BLaER1 (cell line): ENCODE measurements around the gene SEMA6B.
"Not testable (repeated sequence)": the region's sequence is repeated elsewhere in the genome, so short reads cannot be mapped to it uniquely, and the experiment has no call there.

ENCODE experiments used
- H3K27ac ChIP-seq: shearing (Covaris generic); formaldehyde crosslinking; 2 replicates; pipeline ENCODE4 v1.8.1; 2022
- H3K27me3 ChIP-seq: shearing (Covaris generic); formaldehyde crosslinking; 2 replicates; pipeline ENCODE4 v1.8.1; 2022
- H3K36me3 ChIP-seq: shearing (Covaris generic); formaldehyde crosslinking; 2 replicates; pipeline ENCODE4 v1.8.1; 2022
- H3K4me1 ChIP-seq: shearing (Covaris generic); formaldehyde crosslinking; 2 replicates; pipeline ENCODE4 v1.8.1; 2022
- H3K4me2 ChIP-seq: shearing (Covaris generic); formaldehyde crosslinking; 2 replicates; pipeline ENCODE4 v1.8.1; 2022
- H3K4me3 ChIP-seq: shearing (Covaris generic); formaldehyde crosslinking; 2 replicates; pipeline ENCODE4 v1.8.1; 2022
- H3K9ac ChIP-seq: shearing (Covaris generic); formaldehyde crosslinking; 2 replicates; pipeline ENCODE4 v1.8.1; 2022
- H3K9me3 ChIP-seq: shearing (Covaris generic); formaldehyde crosslinking; 2 replicates; pipeline ENCODE4 v1.8.1; 2022
- H4K20me1 ChIP-seq: shearing (Covaris generic); formaldehyde crosslinking; 2 replicates; pipeline ENCODE4 v1.8.1; 2022
- Cebpa-rat ChIP-seq: shearing (Covaris generic); IDR thresholded peaks from 2 replicates; pipeline ENCODE4 v1.8.1; 2022

SEMA6B gene

DNA sequence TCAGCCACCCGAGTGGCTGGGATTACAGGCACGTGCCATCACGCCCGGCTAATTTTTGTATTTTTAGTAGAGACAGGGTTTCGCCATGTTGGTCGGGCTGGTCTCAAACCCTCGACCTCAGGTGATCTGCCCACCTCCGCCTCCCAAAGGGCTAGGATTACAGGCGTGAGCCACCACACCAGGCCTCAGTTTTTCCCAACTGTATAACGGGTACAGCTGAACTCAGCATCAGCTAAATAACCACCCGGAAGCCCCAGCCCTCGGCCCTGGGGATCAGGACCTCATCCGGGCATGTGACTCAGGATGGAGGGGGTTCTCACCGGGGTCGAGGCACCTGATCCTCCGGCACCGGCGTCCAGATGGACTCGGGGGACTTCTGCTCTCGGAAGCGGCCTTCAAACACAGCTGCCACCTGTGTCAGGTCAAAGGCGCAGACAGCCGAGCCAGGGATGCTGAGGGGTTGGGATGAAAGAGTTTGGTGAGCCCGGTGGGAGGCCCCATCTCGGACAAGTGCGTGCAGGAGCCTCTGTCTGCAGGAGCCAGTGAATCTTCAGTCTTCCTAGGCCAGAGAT lies 8.9 kb downstream of the SEMA6B start:
- no peak overlapping the region for H3K27ac ChIP-seq
- TF ChIP-seq Cebpa-rat: no peak
- H4K20me1 ChIP-seq: no peaks in the 10 kb centered on the region
- H3K4me3 ChIP-seq: no peak overlapping the region
- no peak overlapping the region for H3K9ac ChIP-seq
- no peaks in the 10 kb centered on the region for H3K9me3 ChIP-seq
- no peak overlapping the region for H3K4me2 ChIP-seq
- no peaks in the 10 kb centered on the region for H3K27me3 ChIP-seq
- H3K36me3 ChIP-seq: peaks cover 31% of the 10 kb centered on the region; the same call in 1 of the 2 replicates
- H3K4me1 ChIP-seq: no peaks in the 10 kb centered on the region

GRCh38 chr19:4550018-4550417 lies 9.5 kb downstream of the SEMA6B start:
- no peak overlapping the region for H3K4me2 ChIP-seq
- H3K27me3 ChIP-seq: no peaks in the 10 kb centered on the region
- H3K4me1 ChIP-seq: no peaks in the 10 kb centered on the region
- H3K9ac ChIP-seq: no peak overlapping the region
- H3K4me3 ChIP-seq: no peak overlapping the region
- H3K9me3 ChIP-seq: no peaks in the 10 kb centered on the region
- TF ChIP-seq Cebpa-rat: no peak
- peaks cover 30% of the 10 kb centered on the region; the same call in 1 of the 2 replicates for H3K36me3 ChIP-seq
- no peaks in the 10 kb centered on the region for H4K20me1 ChIP-seq
- no peak overlapping the region for H3K27ac ChIP-seq

DNA sequence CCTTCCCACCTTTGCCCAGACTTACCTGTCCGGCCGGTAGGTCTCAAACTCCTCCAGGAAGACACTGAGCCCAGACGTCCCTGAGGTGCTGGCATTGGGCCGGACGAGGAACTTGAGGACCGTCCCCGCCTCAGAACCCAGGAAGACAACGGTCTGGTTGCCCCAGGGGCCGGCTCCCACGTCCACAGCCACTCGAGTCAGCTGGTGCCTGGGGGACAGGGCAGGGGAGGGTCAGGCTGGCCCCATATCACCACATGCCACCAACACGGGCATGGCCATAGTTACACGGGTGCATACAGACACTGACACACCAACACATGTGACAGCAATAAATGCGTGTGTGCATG lies 11.3 kb downstream of the SEMA6B start:
- H3K36me3 ChIP-seq: peaks cover 18% of the 10 kb centered on the region; the same call in 1 of the 2 replicates
- H4K20me1 ChIP-seq: no peaks in the 10 kb centered on the region
- TF ChIP-seq Cebpa-rat: no peak

DNA sequence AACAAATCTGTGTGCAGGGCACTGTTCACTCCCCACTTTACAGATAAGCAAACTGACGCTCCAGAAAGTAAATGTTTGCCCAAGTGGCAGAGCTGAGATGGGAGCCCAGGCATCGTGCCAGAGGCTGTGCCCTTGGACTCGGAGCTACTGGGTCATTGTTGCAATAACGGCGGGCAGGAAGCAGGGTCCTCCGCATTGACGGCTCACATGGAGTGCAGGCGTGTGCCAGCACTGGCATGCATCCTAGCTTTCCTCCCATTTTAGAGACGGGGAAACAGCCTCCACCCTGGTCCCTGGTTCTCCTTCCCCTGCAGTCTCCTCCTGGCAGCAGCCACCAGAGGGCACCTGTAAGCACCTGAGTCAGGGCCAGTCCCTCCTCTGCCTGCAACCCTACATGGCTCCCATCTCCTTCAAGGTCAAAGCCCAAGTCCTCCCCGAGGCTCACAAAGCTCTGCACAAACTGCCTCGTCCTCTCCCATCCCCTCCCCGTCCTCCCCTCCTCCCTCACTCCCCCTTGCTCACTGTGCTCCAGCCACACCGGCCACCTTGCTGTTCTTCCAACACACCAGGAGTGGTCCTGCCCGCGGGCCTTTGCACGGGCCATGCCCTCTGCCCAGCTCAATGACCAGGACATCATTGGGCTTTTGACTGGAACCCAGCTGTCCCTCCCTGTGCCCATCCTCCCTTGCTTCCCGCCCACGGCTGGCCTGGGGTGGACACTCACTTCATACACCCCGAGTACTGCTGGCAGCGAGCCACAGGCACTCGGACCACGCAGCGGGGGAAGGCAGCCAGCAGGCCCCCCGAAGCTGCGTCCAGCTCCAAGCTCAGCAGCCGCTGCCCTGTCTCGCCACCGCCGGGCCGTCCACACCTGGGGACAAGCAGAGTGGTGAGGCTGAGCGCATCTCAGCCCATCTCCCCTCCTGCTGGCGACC lies 11.9 kb downstream of the SEMA6B start:
- no peaks in the 10 kb centered on the region for H3K4me1 ChIP-seq
- no peaks in the 10 kb centered on the region for H3K27me3 ChIP-seq
- TF ChIP-seq Cebpa-rat: no peak
- H3K9me3 ChIP-seq: no peaks in the 10 kb centered on the region
- no peaks in the 10 kb centered on the region for H4K20me1 ChIP-seq
- H3K27ac ChIP-seq: no peak overlapping the region
- H3K9ac ChIP-seq: no peak overlapping the region
- no peak overlapping the region for H3K4me3 ChIP-seq
- peaks cover 16% of the 10 kb centered on the region; the same call in 1 of the 2 replicates for H3K36me3 ChIP-seq
- H3K4me2 ChIP-seq: no peak overlapping the region

More for the DNA sequence above, 11.3 kb downstream of the SEMA6B start:
- no peaks in the 10 kb centered on the region for H3K4me1 ChIP-seq
- no peaks in the 10 kb centered on the region for H3K27me3 ChIP-seq
- no peak overlapping the region for H3K4me3 ChIP-seq
- H3K9me3 ChIP-seq: no peaks in the 10 kb centered on the region
- H3K4me2 ChIP-seq: no peak overlapping the region
- H3K9ac ChIP-seq: no peak overlapping the region
- no peak overlapping the region for H3K27ac ChIP-seq

GRCh38 chr19:4543842-4544647 lies 15.4 kb downstream of the SEMA6B start:
- no peak overlapping the region for H3K4me2 ChIP-seq
- TF ChIP-seq Cebpa-rat: no peak

DNA sequence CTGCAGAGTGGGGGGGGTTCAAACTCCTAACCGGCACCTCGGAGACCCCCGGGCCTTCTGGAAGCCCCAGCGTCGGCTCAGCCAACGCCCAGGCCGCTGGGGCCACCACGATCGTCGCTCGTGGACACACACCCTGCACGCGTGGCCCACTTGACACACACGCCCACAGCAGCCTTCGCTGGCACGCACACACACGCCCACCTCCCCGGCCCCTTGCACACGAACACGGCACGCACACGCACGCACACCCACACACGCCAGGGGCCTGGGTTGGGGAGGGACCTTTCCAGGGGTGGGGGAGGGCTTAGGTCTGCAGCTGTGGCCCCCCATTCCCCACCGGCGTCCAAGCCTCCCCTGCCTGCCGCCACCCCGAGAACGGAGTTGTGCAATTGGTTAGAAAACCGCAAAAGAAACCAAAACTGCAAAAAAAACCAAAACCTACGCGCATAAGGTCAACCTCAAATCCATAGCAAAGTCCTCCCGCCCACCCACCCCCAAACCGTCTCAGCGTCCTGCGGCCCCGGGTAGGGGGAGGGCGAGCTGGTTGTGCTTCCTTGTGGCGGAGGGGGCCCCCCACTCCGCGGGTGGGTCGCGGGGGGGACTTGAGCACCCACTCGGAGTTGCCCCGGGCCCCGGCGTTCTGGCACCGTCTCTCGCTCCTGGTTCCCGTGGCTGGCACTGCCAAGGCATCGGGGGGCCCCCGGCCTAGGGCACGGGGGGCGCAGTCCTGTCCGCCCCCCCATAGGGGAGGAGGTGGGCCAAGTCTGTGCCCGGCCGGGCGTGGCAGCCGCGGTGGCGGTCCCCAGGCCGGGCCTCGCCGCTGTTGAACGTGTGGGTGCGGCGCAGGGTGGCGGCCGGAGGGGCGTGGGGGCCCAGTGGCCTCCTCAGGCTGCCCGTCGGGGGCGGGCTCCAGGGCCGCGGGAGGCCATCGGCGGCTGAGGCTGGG lies 16.3 kb downstream of the SEMA6B start:
- Histone ChIP-seq H3K36me3 (no peaks in the 10 kb centered on the region), H4K20me1 (no peaks in the 10 kb centered on the region), H3K4me1 (peaks cover 13% of the 10 kb centered on the region), H3K27ac (no peak overlapping the region), H3K4me2 (no peak overlapping the region), H3K27me3 (no peaks in the 10 kb centered on the region), H3K9ac (no peak overlapping the region), H3K4me3 (no peak overlapping the region), H3K9me3 (peaks cover 9% of the 10 kb centered on the region)
- TF ChIP-seq Cebpa-rat: no peak

More at GRCh38 chr19:4543842-4544647, 15.4 kb downstream of the SEMA6B start:
- H3K4me1 ChIP-seq: peaks cover 13% of the 10 kb centered on the region
- no peak overlapping the region for H3K4me3 ChIP-seq
- H3K9me3 ChIP-seq: peaks cover 9% of the 10 kb centered on the region
- H3K9ac ChIP-seq: no peak overlapping the region
- H3K27me3 ChIP-seq: no peaks in the 10 kb centered on the region
- no peaks in the 10 kb centered on the region for H4K20me1 ChIP-seq
- no peak overlapping the region for H3K27ac ChIP-seq
- H3K36me3 ChIP-seq: no peaks in the 10 kb centered on the region; the same call in 1 of the 2 replicates

DNA sequence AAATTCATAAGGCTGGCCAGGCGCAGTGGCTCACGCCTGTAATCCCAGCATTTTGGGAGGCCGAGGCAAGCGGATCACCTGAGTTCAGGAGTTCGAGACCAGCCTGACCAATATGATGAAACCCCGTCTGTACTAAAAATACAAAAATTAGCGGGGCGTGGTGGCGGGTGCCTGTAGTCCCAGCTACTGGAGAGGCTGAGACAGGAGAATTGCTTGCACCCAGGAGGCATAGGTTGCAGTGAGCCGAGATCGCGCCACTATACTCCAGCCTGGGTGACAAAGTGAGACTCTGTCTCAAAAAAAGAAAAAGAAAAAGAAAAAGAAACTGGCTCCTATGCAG lies 17.7 kb downstream of the SEMA6B start:
- H3K36me3 ChIP-seq, H3K27me3 ChIP-seq, H3K4me3 ChIP-seq, H3K9ac ChIP-seq, H4K20me1 ChIP-seq, H3K4me2 ChIP-seq, H3K27ac ChIP-seq, H3K9me3 ChIP-seq: not testable (repeated sequence)
- peaks cover 19% of the 10 kb centered on the region for H3K4me1 ChIP-seq

- Histone ChIP-seq H3K27ac (no peak overlapping the region), H3K4me1 (peaks cover 22% of the 10 kb centered on the region), H3K4me2 (no peak overlapping the region), H3K36me3 (no peaks in the 10 kb centered on the region), H3K9me3 (peaks cover 9% of the 10 kb centered on the region), H3K9ac (no peak overlapping the region), H4K20me1 (no peaks in the 10 kb centered on the region), H3K4me3 (no peak overlapping the region), H3K27me3 (no peaks in the 10 kb centered on the region)
- no peak for TF ChIP-seq Cebpa-rat
Observed at GRCh38 chr19:4541114-4541805, 18.2 kb downstream of the SEMA6B start.
